GM15510 (cell line): ENCODE results near the gene PSTK.

Experiments used
- POLR2A ChIP-seq: IDR thresholded peaks from 3 replicates; pipeline ENCODE4 v1.6.1; 2011; ENCODE audit warnings: borderline replicate concordance; ENCODE audit not compliant: insufficient read length; ENCODE audit errors: extremely low read depth

Gene PSTK

GRCh38 chr10:122974543-122975064 lies 5.6 kb upstream of the PSTK start:
- TF ChIP-seq POLR2A: no peak

GRCh38 chr10:122981066-122981464 lies 864 bp downstream of the PSTK start:
- no peak for TF ChIP-seq POLR2A

GRCh38 chr10:122983898-122984297 lies 3.7 kb downstream of the PSTK start:
- no peak for TF ChIP-seq POLR2A

- TF ChIP-seq POLR2A: no peak
Observed at GRCh38 chr10:122984708-122985107, 4.5 kb downstream of the PSTK start.

- TF ChIP-seq POLR2A: no peak
Observed at GRCh38 chr10:122986335-122986734, 6.1 kb downstream of the PSTK start.

- no peak for TF ChIP-seq POLR2A
Observed at GRCh38 chr10:122988501-122988900, 8.3 kb downstream of the PSTK start.

- TF ChIP-seq POLR2A: no peak
Observed at GRCh38 chr10:122990278-122990677, 10.1 kb downstream of the PSTK start.

GRCh38 chr10:122992031-122992585 lies 11.9 kb downstream of the PSTK start:
- TF ChIP-seq POLR2A: no peak

GRCh38 chr10:122993797-122994336 lies 13.7 kb downstream of the PSTK start:
- no peak for TF ChIP-seq POLR2A

GRCh38 chr10:122995936-122996335 lies 15.7 kb downstream of the PSTK start:
- no peak for TF ChIP-seq POLR2A

- TF ChIP-seq POLR2A: no peak
Observed at GRCh38 chr10:122997864-122998263, 17.7 kb downstream of the PSTK start.

GRCh38 chr10:122998360-122998917 lies 18.2 kb downstream of the PSTK start:
- no peak for TF ChIP-seq POLR2A

- TF ChIP-seq POLR2A: no peak
Observed at GRCh38 chr10:122998934-122999333, 18.7 kb downstream of the PSTK start.

GRCh38 chr10:122999347-122999746 lies 19.1 kb downstream of the PSTK start:
- TF ChIP-seq POLR2A: no peak

- no peak for TF ChIP-seq POLR2A
Observed at GRCh38 chr10:123000155-123000554, 20.0 kb downstream of the PSTK start.

- no peak for TF ChIP-seq POLR2A
Observed at GRCh38 chr10:123001370-123001769, 21.2 kb downstream of the PSTK start.
